Activated T-cell treated with anti-CD3 and anti-CD28 coated beads, Interleukin-2, amount 50 U/mL, for 1 hour (primary cell): Measurements from ENCODE around the gene INHBB.

Experiments used
- DNase-seq: peaks from one replicate; pipeline ENCODE4 v3.0.0-alpha.2; 2020

Gene INHBB

DNA sequence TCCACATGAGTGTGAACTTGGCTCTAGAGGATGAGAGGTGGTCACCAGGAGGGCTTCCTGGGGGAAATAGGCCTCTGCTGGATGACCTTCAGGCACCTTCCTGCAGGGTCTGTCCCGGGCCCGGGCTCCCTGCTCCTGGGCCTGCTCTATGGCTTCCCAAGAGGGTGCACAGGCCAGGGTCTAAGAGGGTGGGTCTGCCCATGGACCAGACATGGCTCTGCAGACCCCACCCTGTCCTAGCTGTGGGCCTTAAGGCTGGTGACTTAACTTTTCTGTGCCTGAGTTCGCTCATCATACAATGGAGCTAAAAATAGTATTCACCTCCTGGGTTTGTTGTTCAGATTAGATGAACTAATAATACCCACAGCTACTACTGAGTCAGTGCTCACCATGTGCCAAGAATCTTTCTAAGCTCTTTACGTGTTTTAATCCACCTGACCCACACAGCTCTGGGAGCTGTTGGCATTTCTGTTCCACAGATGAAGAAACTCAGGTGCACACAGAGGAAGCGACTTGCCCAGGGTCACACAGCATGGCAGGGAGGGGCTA, 14.4 kb downstream of the INHBB start:
- DNase-seq = no peak

DNA sequence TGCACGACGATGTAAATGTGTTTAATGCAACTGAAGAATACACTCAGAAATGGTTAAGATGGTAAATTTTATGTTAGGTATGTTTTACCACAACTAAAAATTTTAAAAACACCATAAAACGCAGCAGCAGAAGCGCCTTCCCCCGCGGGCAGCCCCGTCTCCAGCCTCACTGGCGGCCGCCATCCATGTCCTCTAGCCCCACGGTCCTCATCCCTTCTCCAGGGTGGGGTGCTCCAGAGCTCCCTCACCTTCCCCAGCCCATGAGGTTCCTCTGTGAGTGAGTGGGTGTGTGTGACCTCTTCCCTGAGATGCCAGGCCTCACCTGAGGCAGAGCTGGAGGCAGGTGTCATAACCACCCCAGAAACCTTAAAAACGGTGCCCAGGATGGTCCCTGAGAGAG, 17.0 kb downstream of the INHBB start:
- DNase-seq = no peak

DNA sequence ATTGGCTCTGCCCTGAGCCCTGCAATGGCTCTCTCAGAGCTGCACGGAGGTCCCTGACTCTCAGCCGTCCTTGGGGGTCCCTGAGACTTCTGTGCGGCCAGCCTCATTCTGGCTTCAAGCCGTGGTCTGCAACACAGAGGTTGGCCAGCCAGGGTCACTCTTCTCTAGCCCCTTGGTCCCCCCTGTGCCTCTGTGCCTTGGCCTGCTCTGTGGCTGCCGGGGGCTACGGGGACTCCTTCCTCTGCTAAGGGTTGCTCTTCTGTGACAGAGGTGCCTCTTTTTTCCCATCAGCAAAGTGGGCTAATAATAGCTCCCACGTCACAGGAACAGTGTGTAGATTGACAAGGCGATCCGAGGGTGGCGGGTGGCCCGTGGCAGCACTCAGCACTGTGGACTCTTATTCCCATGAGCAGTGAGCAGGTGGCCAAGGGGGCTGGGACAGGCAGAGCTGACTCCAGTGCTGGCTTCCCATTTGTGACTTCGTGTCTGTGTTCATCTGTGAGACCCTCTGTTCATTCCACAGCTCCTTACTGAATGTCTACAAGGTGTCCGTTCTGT, 19.4 kb downstream of the INHBB start:
- DNase-seq = no peak

DNA sequence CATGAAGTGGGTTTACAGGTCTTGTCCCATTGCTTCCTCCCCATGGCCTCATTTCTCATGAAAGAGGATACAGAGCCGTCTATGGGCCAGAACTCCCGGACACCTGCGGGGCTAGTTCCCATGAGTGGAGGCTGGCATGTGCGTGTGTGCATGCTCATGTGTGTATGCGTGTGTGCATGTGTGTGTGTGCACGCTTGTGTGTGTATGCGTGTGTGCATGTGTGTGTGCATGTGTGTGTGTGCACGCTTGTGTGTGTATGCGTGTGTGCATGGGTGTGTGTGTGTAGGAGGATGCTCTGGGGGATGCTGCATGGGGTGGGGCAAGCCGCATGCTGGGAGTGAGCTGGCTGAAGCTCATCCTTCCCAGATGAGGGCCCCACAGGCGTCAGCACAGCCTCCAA, 20.8 kb downstream of the INHBB start:
- no peak for DNase-seq

DNA sequence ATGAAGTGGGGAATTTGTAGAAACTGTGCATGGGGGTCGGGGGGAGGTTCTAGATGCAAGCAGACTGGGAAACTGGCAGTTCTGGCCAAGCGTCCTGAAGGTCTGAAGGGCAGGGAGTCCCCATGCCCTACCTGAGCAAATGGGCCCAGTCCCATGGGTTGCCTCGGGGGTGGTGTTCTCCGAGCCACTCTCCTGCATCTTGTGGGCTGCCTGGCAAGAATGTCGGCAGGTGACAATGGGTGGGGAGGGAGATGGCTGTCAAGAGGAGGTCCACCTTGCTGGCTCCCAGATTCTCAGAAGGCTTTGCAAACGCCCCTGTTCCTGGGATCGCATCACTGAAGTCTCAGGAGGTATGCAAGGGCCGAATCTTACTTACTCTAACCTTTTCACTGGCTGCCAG, 21.3 kb downstream of the INHBB start:
- DNase-seq = no peak

DNA sequence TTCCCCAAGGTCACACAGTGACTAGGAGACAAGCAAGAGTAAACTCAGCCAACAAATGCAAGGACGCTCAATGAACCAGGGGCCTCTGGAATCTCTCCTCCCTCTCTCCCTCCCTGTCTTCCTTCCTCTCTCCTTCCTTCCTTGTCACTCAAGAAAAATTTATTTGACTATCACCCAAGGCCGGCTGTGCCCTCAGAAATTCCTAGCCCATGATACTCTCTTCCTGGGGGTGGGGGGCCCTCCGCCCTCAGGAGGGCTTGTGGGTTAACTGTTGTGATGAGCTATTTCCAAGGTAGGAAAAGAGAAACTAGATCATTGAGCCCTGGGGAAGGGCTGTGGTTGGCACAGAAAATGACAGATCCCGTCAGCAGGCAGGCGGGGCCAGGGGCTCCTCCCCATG, 21.7 kb downstream of the INHBB start:
- no peak for DNase-seq

DNA sequence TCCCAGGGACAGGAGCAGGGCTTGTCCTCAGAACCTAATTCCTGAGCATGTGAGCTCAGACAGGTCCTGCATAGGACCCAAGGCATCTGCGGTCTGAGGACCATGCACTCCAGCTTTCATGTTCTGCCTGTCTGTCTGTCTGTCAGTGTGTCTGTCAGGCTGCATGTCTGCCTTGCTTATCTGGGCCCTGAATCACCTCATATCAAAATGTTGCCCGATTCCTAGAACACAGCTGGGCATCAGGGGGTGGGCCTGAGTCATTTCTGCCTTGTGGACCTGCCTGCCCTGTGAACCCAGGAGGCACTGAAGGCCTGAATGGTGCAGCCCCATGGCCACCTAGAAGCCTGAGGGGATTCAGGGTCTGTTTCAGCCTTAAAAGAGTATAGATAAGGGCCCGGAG, 22.1 kb downstream of the INHBB start:
- no peak for DNase-seq

DNA sequence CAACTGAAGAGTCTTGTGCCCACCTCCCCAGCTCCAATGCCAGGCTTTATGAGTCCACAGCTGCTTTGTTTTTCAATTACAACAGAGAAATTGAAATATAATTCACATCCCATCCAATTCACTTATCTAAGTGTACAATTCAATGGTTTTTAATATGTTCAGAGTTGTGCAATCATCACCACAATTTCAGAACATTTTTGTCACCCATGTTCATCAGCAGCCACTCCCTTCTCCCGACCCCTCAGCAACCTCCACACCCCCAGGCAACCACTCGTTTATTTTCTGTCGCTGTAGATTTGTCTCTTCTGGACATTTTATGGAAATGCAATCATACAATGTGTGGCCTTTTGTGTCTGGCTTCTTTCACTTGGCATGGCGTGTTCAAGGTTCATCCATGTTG, 23.3 kb downstream of the INHBB start:
- DNase-seq = no peak

DNA sequence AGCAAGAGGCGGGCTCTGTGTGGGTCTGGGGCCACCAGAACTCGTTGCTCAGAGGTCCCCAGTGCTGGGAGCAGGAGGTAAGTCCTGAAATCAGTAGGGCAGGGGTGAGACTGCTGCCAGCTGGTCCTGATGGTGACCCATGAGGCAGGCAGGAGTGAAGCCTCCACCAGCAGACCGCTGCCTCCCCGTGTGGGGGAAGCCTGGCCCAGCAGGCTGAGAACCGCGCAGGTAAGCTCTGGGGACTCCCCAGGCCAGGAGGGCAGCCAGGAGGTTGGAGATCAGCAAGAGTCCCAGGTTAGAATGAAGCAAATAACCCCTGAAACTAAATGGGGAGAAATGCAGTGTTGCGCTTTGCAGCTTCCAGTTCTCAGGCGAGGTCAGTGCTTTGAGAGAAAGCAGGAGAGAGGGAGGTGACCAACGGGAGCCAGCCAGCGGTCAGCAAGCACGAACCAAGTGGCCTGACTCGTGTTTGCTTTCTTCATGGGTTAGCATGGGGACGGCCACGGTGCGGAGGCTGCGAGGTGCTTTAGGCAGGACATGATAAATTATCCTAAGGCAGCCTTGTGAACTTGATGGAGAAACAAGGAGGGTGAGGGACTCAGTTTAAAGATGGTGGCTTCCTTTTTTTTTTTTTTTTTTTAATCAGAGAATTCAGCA, 26.2 kb downstream of the INHBB start:
- DNase-seq = no peak

DNA sequence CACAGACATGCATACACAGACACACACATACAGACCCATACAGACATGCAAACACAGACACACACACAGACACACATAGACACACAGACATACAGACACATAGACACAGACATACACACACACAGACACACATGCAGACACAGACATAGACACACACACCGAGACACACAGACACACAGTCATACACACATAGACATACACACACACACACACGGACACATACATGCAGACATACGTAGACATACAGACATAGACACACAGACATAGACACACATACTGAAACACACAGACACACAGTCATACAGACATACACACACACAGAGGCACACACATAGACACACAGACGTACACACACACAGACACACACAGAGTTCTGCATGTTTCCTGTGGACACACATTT, 26.9 kb downstream of the INHBB start:
- DNase-seq = no peak

DNA sequence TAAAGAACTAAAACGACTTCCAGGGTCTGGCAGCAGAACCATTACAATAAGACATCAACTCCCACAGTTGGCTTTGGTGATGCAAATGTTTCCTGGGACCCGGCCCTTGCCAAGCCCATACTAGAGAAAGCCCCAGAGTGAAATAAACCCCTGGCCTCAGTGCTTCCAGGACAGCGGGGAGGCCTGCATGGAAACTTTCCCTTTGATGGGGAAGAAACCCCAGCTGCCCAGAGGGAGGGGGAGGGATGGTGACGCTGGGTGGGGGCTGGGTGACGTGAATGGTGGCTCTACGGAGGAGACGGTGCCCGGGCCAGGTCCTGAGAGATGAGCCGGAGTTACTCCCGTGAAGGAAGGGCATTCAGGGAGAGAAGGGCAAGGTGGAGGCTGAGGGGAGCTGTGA, 27.5 kb downstream of the INHBB start:
- DNase-seq = no peak

DNA sequence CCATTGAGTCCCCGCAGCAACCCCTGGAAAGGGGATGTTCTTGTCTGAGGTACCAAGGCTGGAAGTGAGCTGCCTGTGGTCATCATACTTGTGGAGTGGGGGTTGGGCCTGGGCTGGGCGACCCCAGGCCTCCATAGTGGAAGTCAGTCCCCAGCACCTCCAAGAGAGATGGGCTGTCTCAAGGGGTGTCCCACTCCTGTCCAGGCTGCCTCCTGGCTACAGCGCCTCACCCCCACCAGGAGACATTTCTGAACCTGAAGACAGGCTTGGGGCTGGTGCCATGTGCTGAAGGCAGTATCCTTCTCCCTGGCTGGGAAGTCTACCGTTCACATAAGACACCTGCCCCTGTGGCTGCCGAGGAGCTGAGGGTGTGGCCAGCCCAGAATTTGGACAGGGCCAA, 28.9 kb downstream of the INHBB start:
- no peak for DNase-seq

DNA sequence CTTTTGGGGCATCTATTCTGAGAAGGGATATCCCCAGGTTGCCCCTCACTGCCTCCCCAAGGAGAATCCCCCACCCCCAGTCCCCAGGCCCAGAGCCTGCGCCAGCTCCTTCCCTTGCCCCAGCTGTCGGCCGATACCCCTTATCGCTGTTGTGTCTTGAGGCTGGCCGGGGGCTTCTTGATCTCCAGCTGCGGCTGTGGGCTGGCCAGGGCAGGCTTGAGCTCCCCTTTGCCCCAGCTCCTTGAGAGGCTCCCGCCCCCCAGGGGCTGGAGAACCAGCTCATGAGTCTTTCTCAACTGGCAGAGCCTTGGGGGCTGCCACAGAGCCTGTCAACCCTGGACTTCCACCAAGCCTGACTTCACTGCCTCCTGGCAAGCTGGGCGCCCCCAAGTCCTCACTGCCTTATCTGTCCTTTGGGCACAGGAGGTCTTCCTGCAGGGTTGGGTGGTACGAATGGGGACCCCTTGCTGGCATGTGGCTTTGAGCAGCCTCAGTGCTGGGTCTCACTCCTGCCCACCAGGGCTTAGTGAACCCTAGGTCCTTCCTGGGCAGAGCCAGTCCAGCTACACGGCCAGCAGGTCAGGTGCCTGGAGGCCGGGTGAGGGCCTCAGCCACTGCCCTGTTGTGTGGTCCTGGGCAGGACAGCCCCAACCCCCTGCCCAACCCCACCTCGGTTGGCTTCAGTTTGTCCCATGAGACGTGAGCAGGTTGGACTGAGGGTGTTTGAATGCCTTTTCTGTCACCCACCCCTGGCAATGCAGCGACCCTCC, 29.5 kb downstream of the INHBB start:
- DNase-seq = no peak

DNA sequence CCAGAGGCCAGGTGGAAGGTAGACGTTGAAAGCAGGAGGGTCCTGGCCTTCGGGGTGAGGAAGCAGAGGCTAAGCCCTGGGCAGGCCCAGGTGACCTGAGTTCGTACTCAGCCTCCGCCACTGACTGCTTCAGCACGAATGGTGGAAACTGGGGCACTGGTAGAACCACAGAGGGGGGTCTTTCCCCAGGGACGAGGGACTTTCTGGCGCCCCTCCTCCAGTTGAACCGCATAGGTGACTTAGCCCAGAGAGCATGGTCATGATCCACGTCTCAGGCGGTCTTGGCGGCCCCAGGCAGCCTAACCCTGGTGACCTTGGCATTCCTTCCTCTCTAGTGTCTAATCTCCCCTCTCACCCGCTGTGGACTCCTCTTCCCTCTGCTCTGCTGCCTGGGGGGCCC, 30.2 kb downstream of the INHBB start:
- DNase-seq = no peak

DNA sequence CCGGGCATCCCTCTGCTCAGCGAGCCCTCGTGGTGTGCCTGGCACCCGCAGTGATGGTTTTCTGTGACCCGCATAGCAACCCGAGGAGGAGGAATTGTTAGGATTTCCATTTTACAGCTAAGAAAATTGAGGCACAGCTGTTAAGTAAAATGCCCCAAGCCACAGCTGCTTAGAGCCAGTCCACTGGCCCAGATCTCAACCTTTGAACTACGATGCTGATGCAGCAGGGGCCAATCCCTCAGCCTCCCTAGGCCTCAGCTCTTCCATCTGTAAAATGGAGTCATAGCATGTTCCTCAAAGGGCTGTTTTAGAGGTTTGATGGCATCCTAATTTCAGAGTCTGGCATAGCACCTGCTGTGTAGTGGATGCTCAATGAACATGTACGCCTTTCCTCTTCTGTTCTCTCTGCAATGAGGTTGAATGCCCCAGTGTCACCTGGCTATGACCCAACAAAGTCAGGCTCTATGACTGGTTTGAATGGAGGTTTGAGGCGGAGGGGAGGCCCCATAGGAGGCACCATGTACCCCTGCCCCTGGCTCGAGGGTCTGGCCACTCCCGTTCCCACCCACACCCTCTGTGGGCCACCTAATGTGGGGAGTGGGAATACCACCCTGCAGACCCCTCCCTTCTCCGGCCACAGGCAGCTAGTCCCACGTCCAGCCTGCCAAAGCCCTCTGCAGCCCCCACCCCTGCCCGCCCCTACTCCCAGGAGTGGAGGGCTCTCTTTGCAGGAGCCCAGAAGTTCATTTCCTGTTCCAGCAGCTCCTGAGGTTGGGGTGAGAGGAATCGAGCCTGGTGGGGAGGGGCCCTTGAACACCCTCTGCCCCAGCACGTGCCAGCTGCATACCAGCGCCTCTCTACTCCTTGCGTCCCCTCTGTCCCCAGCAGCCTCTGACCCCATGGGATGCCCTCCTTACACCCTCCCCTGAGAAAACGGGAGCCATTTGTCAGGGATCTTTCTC, 31.0 kb downstream of the INHBB start:
- DNase-seq = no peak

DNA sequence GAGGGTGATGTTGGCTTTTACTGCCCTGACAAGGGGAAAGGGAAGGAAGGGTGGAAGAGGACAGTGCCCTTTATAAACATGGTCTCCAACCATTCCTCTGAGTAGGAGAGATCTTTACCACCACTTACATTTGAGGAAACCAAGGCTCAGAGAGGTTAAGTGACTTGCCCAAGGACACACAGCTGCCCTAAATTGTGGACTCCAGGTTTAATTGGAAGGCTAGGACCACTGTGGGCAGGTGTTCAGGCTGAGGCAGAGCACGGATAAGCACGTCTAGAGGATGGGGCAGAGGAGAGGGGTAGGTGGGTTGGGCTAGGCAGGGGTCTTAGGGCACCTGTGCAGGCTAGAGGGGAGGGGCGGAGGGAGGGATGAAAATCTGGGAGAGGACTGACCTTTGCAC, 32.7 kb downstream of the INHBB start:
- no peak for DNase-seq

DNA sequence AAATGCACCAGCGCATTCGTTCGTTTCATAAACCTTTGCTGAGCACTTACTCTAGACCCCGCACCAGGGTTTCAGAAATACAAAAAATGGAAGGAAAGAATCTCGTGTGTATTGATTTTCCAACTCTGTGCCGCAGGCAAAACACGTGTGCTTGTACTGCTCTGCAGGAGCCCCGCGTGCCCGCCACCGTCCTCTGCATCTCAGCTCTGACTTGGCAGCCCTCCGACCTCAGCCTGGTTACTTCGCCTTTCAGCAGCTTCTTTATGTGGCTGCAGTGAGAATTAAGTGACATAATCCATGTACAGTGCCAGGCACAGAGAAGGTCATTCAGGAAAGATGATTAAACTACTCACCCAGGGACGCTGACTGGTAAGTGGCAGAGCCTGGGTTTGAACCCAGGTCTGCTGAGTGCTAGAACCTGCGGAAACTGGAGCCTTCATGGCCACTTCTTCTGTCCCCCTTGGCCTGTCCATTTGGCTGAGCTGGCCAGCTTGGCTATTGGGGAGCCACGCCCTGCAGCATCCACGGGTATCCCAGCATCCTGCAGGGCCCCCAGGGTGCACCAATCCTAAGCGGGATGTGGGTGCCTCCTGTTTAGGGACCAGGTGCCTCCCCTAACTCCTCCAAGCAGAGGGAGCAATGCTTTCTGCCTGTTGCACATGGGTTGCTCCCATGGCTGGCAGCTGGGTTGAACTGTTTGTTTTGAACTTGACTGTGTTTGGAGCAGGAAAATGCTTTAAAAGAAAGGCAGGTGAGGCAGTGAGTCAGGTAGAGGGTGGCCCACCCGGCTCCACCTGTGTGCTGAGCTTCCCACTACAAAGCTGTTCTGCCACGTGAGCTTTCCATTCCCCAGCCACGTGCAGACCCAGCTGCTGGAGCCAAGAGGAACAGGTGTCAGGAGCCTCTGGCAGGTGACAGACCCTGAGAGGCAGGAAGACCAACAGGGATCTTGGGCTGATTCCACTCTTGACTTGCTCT, 34.3 kb downstream of the INHBB start:
- no peak for DNase-seq

DNA sequence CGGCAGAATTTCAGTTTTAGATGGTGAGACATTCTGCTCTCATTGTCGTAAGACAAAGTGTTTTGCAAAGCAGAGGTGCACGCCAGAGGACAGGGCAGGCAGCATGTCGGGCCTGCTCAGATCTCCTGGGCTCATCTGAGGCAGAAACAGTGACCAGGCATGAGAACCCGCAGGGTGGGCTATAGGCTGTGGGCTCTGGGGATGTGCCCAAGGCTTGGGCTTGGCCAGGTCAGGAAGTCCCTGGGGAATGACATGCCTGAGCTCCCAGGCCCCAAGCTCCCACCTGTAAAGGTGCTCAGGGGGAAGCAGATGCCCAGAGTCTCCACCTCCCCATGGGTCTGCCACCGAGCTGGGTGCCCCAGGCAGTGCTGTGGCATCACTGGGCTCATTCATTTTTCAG, 35.3 kb downstream of the INHBB start:
- DNase-seq = no peak

DNA sequence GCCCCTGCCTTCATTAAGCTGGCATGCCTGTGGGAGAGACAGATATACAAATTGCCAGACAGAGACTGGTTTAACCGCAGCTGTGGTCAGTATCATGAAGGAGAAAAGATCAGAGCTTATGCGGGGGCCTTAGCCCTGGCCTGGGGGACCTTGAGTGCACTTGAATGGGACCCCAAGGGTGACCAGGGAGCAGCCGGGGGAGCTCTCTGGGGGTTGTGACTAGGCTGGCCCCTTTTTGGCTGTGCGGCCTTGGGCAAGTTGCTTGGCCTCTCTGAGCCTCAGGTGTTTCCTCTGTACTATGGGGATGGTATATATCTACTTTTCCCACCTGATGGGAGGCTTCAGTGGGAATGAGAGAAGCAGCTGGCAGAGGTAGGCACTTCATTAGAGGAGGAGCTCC, 35.7 kb downstream of the INHBB start:
- DNase-seq = no peak

DNA sequence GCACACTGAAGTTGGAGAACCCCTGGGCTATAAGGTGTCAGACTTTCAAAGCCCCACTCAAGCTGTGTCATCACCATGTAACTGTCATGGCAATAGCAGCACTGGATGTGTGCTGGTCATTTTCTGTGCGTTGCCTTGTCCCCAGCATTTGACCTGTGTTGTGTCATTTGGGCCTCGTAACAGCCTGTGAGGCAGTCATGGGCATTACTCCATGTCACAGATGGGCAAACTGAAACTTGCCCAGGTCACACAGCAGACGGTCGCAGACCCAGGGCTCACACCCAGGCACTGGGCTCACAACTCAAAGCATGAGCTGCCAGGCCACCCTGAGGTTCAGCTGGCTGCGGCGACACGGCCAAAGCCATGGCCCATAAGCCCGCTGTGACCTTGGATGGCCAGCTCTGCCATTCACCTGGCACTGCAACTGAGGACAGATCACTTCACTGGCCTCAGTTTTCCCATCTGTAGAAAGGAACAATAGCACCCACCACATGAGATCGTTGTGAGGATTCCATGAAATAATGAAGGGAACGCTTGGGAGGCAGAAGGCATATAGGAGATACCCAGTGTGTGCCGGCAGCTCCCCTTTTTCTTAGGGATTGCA, 36.7 kb downstream of the INHBB start:
- DNase-seq = no peak

DNA sequence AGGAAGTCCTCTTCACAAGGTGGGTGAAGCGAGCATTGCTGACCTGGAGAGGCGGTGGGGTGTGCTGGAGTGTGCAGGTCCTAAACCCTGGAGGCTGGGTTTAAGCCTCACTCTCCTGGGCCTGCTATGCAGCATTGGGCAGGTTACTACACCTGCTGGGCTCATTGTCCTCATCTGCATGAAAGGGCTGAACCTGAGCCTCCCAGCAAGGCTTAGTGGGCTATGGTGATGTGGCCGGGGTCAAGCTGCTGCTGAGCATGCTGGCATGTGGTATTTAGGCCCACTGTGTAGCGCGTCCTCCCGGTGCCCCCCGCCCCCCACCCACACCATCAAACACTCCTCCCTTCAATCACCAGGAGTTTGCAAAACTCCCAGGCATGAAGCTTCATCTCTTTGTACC, 37.3 kb downstream of the INHBB start:
- DNase-seq = no peak
